SK-N-MC (cell line): Measurements from ENCODE around the gene FYB2.

Experiments used
- EZH2 ChIP-seq: fragments of 200-600 bp; sonication (generic); IDR thresholded peaks from one replicate; pipeline ENCODE4 v1.6.1; 2017; ENCODE audit warnings: antibody characterized with exemption
- POLR2AphosphoS5 ChIP-seq: IDR thresholded peaks from 2 replicates; pipeline ENCODE4 v1.6.1; 2012; ENCODE audit warnings: mild to moderate bottlenecking, low read depth, low read length, borderline replicate concordance

- TF ChIP-seq EZH2 (no peak), POLR2AphosphoS5 (no peak)
Measured at GRCh38 chr1:56754708-56755479, 64.3 kb downstream of the FYB2 start.
